ENCODE measurements around the gene ERMN.
"Not testable (repeated sequence)": the region's sequence is repeated elsewhere in the genome, so short reads cannot be mapped to it uniquely, and the experiment has no call there.

The ERMN gene

DNA sequence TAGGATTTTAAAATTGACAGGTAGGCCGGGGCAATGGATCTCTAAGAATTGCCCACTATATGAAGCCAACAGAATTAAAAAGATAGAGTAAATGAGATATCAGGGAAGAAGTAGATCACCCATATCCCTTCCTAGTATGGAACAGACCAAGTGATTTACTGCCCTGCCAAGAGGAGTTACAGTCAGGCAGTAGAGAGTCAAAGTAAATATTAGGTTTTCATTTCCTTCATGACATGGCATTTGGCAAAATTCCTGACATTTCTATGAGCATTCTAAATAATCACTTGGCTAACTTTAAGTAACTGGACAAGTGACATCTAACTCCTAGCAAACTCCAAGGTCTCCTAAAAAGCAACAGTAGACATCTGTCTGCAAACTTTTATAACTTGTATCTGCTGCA lies 34.6 kb downstream of the ERMN start:
- Histone ChIP-seq H3K36me3 (ENCODE audit: control insufficient read depth, insufficient read depth, low read length) (no peaks in the 10 kb centered on the region), H3K27me3 (replicated peaks; ENCODE audit: control insufficient read depth, insufficient read depth, low read length) (no peaks in the 10 kb centered on the region), H3K4me3 (replicated peaks; ENCODE audit: low read depth, low read length) (no peak overlapping the region)
- DNase-seq (ENCODE audit: extremely low read depth, insufficient read length), result no peak
- TF ChIP-seq, protein P1, sequence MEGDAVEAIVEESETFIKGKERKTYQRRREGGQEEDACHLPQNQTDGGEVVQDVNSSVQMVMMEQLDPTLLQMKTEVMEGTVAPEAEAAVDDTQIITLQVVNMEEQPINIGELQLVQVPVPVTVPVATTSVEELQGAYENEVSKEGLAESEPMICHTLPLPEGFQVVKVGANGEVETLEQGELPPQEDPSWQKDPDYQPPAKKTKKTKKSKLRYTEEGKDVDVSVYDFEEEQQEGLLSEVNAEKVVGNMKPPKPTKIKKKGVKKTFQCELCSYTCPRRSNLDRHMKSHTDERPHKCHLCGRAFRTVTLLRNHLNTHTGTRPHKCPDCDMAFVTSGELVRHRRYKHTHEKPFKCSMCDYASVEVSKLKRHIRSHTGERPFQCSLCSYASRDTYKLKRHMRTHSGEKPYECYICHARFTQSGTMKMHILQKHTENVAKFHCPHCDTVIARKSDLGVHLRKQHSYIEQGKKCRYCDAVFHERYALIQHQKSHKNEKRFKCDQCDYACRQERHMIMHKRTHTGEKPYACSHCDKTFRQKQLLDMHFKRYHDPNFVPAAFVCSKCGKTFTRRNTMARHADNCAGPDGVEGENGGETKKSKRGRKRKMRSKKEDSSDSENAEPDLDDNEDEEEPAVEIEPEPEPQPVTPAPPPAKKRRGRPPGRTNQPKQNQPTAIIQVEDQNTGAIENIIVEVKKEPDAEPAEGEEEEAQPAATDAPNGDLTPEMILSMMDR (IDR thresholded peaks at IDR 0.05; ENCODE audit: insufficient read depth, low read length, poor library complexity, severe bottlenecking), result no peak

DNA sequence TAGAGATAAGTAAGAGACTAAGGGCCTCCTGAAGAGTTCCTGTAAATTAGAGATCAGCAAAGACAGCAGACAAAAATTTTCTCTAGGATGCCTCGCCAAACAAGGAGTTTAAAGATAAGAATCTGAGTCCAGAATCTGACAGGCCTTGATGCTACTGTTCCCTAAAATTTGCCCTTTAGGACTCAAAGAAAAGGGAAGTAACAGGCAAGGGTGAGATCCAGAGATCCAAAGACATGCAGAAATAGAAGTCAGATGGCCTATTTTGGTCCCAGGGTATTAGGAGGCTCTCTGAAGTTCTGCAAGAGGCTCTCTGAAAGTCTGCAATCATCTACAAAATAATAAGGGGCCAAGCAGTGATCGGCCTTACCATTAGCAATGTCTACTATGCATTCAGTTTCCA lies 35.1 kb downstream of the ERMN start:
- H3K4me3 ChIP-seq (replicated peaks; ENCODE audit: low read depth, low read length), result no peak overlapping the region
- H3K36me3 ChIP-seq (ENCODE audit: control insufficient read depth, insufficient read depth, low read length), result no peaks in the 10 kb centered on the region
- H3K27me3 ChIP-seq (replicated peaks; ENCODE audit: control insufficient read depth, insufficient read depth, low read length), result no peaks in the 10 kb centered on the region
- DNase-seq (ENCODE audit: extremely low read depth, insufficient read length), result no peak
- TF ChIP-seq, protein P1 (IDR thresholded peaks at IDR 0.05; ENCODE audit: insufficient read depth, low read length, poor library complexity, severe bottlenecking), result no peak

DNA sequence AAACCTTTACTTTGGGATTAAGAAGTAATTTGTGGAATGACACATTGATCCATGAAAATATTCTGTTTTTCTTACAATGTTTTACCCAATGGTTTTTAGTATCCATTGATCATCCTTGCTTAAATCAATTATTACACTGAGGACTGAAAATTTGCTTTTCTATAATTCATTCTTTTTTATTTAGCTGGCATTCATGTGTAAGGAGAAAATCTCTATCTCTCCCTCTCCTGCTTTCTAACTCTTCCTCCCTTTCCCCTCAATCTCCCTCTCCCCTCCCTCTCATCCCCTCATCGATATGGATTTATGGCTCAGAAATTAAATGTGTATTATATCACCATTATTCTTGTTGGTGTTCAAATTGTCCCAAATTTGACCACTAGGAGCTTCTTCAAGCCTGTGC lies 38.5 kb downstream of the ERMN start:
- DNase-seq (ENCODE audit: extremely low read depth, insufficient read length), result no peak
- Histone ChIP-seq H3K4me3 (replicated peaks; ENCODE audit: low read depth, low read length) (no peak overlapping the region), H3K27me3 (replicated peaks; ENCODE audit: control insufficient read depth, insufficient read depth, low read length) (no peaks in the 10 kb centered on the region), H3K36me3 (ENCODE audit: control insufficient read depth, insufficient read depth, low read length) (no peaks in the 10 kb centered on the region)
- TF ChIP-seq, protein P1 (IDR thresholded peaks at IDR 0.05; ENCODE audit: insufficient read depth, low read length, poor library complexity, severe bottlenecking), result no peak

DNA sequence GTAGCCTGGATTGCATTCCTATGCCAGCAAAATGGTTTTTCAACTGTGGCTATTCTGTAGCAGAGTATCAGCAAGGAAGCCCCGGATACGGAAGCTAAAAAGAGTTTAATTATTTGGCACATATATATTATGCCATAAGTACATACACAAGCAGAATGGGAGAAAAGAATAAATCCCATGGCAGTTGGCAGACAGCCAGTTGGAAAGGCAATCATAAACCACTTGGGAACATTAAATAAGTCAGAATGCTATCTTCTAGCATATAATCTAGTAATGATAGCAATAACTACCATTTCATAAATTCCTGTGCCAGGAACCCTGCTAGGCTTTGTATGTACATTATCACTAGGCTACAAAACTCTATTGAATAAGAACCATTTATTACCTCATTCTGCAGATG lies 42.2 kb downstream of the ERMN start:
- TF ChIP-seq, protein P1 (IDR thresholded peaks at IDR 0.05; ENCODE audit: insufficient read depth, low read length, poor library complexity, severe bottlenecking), result no peak
- no peak overlapping the region for H3K4me3 ChIP-seq (replicated peaks; ENCODE audit: low read depth, low read length)
- DNase-seq (ENCODE audit: extremely low read depth, insufficient read length), result no peak
- H3K36me3 ChIP-seq (ENCODE audit: control insufficient read depth, insufficient read depth, low read length), result no peaks in the 10 kb centered on the region
- no peaks in the 10 kb centered on the region for H3K27me3 ChIP-seq (replicated peaks; ENCODE audit: control insufficient read depth, insufficient read depth, low read length)

DNA sequence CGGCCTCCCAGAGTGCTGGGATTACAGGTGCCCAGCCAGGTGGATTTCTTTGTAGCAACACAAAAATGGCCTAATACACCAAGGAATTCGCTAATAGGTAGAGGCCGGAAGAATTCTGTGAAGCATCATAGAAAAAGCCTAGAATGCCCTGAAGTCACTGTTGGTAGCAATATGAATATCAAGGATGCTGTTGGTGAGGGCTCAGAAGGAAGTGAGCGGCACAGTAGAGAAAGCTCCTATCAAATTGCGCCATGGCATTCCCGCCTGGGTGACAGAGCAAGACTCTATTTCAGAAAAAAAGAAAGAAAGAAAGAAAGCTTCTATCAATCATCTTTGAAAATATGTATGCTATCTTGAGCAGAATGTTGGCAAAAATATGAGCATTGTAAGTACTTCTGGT lies 44.3 kb downstream of the ERMN start:
- TF ChIP-seq, protein P1 (IDR thresholded peaks at IDR 0.05; ENCODE audit: insufficient read depth, low read length, poor library complexity, severe bottlenecking), result no peak
- Histone ChIP-seq H3K4me3 (replicated peaks; ENCODE audit: low read depth, low read length) (no peak overlapping the region), H3K27me3 (replicated peaks; ENCODE audit: control insufficient read depth, insufficient read depth, low read length) (no peaks in the 10 kb centered on the region), H3K36me3 (ENCODE audit: control insufficient read depth, insufficient read depth, low read length) (no peaks in the 10 kb centered on the region)
- no peak for DNase-seq (ENCODE audit: extremely low read depth, insufficient read length)

DNA sequence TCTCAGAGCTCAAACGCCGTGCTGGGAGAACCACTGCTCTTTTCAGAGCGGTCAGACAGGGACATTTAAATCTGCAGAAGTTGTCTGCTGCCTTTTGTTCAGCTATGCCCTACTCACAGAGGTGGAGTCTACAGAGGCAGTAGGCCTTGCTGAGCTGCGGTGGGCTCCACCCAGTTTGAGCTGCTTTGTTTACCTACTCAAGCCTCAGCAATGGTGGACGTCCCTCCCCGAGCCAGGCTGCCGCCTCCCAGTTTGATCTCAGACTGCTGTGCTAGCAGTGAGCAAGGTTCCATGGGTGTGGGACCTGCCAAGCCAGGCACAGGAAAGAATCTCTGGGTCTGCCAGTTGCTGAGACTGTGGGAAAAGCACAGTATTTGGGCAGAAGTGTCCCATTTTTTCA lies 46.3 kb downstream of the ERMN start:
- not testable (repeated sequence) for DNase-seq (ENCODE audit: extremely low read depth, insufficient read length); H3K27me3 ChIP-seq (replicated peaks; ENCODE audit: control insufficient read depth, insufficient read depth, low read length); H3K36me3 ChIP-seq (ENCODE audit: control insufficient read depth, insufficient read depth, low read length); H3K4me3 ChIP-seq (replicated peaks; ENCODE audit: low read depth, low read length)

Measured in GM06990 (cell line).